Stimulated activated CD4-positive, alpha-beta T cell treated with anti-CD3 and anti-CD28 coated beads, Interleukin-2, amount 100 ng/mL, for 24 hours (primary cell): ENCODE data around the gene POLD1.
A peak's percentile ranks its signal among the peaks of the same experiment; 100 is the strongest.
"Not testable (repeated sequence)": the region's sequence is repeated elsewhere in the genome, so short reads cannot be mapped to it uniquely, and the experiment has no call there.

Experiments
- DNase-seq, 2 donors: peaks; one replicate each; pipeline ENCODE4 v3.0.0-alpha.2; 2020

The POLD1 gene

GRCh38 chr19:50439130-50439529, 55.0 kb downstream of the POLD1 start:
- not testable (repeated sequence) for DNase-seq

- no peak for DNase-seq
These were observed 59.9 kb downstream of the POLD1 start for GRCh38 chr19:50444059-50444458.

GRCh38 chr19:50447053-50447452, 62.9 kb downstream of the POLD1 start:
- no peak for DNase-seq

- no peak for DNase-seq
These were observed 63.6 kb downstream of the POLD1 start for GRCh38 chr19:50447750-50448149.

DNA sequence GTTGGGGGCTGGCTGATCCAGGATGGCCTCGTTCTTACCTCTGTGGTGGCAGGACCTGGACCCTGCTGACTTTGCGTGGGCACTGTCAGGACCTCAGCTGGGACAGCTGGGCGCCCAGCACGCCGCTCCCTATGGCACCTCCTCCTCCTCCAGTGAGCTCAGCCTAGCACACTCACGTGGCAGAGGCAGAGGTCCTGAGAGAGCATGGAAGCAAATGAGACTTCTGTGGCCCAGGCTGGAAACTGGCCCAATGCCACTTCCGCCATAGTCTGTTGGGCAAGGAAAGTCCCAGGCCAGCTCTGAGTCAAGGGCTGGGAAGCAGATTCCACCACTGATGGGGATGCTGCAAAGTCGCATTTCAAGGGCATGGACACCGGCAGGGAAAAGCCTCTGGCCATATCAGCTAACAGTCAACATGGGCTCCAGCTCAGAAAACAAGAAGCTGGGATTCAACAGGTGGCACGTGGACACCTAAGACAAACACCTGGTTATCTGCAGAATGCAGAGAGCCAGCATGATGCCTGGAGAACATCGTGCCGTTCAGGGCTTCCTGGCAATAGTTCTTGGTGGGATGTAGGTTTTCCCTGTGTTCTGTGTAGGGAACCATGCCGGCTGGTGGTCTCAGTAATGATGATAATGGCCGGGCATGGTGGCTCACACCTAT, 65.2 kb downstream of the POLD1 start:
- DNase-seq, result no peak

GRCh38 chr19:50450369-50451222, 66.4 kb downstream of the POLD1 start:
- no peak for DNase-seq

DNA sequence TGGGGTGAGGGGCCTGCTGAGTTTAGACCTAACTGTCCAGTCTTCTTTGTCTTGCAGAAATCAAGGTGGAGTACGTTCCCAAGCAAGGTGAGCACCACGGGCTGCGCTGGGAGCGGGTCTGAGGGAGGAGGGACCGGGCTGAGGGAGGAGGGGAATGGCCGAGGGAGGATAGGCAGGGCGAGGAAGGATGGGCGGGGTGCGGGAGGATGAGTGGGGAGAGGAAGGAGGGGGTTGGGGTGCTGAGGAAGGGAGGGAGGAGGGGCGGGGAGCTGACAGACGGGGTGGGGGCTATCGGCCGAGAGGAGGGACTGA, 67.0 kb downstream of the POLD1 start:
- no peak for DNase-seq

GRCh38 chr19:50453243-50453642, 69.1 kb downstream of the POLD1 start:
- no peak for DNase-seq

DNA sequence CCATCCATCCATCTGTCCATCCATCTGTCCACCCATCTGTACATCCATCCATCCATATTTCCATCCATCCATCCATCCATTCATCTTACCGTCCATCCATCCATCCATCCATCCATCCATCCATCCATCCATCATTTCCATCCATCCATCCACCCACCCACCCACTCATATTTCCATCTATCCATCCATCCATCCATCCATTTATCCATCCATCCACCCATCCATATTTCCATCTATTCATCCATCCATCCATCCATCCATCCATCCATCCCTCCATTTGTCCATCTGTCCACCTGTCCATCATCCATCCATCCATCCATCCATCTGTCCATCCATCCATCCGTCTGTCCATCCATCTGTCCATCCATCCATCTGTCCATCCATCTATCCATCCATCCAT, 71.8 kb downstream of the POLD1 start:
- no peak for DNase-seq

GRCh38 chr19:50457300-50457699, 73.2 kb downstream of the POLD1 start:
- no peak for DNase-seq

DNA sequence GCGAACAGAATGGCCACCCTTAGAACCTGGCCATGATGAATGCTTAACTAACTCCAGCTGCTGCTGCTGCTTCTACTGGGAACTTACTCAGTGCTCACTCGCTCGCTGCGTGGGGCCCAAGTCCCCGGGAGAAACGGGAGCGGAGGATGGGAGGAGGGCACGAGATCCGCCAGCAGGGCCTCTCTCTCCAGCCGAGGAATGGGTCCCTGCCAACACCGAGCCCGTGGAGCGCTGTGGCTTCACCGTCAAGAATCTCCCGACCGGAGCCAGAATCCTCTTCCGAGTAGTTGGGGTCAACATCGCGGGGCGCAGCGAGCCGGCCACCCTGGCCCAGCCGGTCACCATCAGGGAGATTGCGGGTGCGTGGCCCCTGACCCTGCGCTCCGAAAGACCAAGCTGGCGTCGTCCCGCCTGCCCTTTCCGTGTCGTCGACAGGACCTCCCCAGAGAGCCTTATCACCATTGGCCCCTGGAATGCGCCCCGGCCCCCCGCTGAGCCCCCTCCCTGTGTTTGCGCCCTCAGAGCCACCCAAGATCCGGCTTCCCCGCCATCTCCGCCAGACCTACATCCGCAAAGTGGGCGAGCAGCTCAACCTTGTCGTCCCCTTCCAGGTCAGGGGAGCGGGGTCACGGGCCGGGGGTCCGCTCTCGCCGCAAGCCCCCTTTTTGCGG, 74.4 kb downstream of the POLD1 start:
- no peak for DNase-seq

DNA sequence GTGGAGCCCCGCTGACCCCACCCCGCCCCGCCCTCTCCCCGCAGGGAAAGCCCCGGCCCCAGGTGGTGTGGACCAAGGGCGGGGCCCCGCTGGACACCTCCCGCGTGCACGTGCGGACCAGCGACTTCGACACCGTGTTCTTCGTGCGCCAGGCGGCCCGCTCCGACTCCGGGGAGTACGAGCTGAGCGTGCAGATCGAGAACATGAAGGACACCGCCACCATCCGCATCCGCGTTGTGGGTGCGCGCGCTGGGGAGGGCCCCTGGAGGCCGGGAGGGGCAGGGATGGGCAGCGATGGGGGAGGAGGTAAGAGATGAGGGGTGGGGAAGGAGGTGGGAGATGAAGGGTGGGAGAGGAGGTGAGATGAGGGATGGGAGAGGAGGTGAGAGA, 74.9 kb downstream of the POLD1 start:
- DNase-seq, result no peak

DNA sequence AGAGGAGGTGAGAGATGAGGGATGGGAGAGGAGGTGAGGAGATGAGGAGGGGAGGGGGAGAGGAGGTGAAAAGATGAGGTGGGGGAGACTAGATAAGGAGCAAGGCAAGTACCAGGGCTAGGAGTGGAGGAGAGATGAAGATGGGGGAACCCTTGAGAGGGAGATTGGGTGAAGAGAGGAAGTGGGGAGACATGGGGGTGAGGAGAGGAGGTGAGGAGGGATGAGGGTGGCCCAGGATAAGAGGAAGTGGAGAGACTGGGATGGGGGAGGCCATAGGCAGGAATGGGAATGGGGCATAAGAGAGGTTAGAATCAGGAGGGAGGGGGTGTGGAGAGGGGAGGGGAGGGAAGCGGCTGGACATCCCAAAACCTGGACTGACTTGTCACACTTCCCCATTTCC, 75.5 kb downstream of the POLD1 start:
- DNase-seq, result no peak

DNA sequence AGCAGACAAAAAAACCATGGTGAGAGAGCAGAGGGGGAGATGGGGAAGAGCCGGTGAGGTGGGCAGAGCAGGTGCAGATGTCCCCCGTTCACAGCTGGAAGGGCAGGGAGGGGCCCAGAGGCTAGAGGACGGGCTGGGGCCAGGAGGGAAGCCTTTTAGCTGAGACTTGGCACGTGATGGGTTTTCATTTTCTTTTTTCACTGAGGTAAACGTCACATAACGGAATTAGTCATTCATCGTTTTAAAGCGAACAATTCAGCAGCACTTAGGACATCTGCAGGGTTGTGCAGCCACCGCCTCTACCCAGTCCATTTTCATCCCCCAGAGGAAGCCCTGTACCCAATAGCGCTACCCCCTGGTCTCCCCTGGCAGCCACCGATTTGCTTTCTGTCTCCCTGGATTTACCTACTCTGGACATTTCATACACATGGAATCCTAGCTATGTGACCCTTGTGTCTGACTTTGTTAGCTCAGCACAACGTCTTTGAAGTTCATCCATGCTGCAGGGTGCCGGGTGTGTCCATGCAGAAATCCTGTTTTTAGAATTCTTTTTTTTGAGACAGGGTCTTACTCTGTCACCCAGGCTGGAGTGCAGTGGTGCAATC, 76.1 kb downstream of the POLD1 start:
- DNase-seq, result no peak

DNA sequence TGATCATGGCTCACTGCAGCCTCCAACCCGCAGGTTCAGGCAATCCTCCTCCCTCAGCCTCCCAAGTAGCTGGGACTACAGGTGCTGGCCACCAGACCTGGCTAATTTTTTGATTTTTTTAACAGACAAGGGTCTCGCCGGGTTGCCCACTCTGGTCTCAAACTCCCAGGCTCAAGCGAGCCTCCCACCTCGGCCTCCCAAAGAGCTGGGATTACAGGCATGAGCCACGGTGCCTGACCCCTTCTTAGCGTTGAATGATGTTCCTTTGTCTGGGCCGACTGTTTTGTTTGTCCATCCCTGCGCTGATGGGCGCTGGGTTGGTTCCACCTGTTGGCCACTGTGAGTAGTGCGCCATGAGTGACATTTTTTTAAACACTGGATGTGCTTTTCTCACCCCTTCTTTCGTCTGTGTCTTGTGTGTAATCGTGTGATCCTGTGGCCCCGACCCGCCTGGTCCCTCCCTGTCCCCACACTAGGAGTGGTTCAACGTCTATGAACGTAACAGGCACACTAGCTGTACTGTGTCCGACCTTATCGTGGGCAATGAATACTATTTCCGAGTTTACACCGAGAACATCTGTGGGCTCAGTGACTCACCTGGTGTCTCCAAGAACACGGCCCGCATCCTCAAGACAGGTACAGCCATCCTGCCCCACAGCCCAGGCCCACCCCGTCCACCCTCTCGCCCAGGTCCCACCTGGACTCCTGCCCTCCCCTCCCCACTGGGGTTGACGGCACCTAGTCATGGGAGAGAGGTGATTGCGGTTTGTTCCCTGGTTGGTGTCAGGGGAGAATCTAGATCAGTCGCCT, 77.1 kb downstream of the POLD1 start:
- DNase-seq, result peak; percentile 51 to 71

DNA sequence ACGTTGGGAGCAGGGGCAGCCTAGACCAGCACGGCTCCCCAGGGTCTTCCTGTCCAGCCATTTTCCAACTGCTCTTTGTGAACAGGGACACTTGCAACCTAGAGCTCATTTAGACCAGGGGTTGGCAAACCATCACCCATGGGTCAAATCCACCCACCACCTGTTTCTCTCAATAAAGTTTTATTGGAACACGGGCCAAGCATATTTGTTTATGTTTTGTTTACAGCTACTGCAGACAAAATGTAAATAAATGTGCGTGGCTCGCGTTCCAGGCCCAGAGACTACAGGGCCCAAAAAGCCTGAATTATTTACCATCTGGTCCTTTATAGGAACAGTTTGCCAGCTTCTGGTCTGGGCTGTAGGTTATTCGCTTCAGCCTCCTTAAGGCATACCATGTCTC, 78.8 kb downstream of the POLD1 start:
- no peak for DNase-seq

GRCh38 chr19:50464348-50464747, 80.2 kb downstream of the POLD1 start:
- no peak for DNase-seq

DNA sequence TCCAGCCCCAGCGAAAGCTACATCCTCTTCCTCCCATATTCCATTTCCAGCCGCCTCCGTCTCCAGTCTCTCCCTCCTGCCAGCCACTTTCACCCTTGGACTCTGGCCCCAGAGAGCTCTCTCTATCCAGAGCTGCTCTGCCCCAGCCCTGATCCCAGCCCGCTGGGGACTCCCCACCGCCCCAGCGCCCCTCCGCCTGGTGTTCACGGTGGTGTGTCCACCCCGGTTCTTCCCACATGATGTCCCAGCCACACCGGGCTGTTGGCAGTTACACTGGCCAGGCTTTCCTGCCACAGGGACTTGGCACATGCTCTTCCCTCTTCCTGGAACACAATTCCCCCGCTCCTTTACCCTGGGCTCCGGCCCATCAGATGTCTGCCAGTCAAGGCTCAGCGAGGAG, 80.9 kb downstream of the POLD1 start:
- DNase-seq, result no peak

GRCh38 chr19:50465986-50466705, 82.0 kb downstream of the POLD1 start:
- no peak for DNase-seq

DNA sequence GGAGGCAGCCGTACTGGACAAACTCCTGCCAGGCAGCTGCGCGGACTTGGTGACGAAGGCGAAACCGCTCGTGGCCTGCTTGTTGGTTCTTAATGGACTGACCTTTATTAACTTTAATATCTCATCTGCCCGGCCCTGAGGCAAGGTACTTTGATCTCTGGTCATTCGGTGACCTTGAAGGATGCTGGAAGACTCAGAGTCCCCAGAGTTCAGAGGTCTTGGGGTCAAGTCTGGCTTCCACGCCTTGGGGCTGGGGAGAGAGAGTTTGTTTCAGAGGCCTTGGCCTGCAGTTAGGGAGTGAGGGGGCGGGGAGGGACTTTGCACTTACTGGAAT, 82.5 kb downstream of the POLD1 start:
- DNase-seq, result no peak

- no peak for DNase-seq
These were observed 83.4 kb downstream of the POLD1 start for GRCh38 chr19:50467566-50467965.
